HG02763 (cell line): ENCODE data around the gene JUND.

Source experiments
- ATAC-seq: cut with Tn5 transposase; IDR thresholded peaks from one replicate; pipeline ENCODE4 v1.9.1; 2021; ENCODE audit warnings: mild to moderate bottlenecking, moderate library complexity; ENCODE audit not compliant: unreplicated experiment

JUND gene

DNA sequence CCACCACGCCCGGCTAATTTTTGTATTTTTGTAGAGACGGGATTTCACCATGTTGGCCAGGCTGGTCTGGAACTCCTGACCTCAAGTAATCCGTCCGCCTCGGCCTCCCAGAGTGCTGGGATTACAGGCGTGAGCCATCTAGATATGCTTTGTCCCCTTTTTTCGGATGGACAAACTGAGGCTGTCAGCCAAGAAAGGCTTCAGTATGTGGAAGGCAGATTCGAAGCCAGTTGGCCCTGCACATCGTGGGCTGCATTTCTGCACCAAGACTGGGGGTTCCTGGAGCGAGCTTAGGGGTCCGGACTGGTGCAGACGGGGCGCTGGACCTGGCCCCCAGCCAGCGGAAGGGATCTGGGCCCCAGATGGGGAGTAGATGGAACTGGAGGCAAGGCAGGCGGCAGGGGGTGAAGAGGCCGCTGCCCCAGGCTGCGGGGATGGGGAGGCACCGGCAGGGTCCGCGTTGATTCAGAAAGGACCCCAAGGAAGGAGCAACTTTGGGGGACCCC lies 9.7 kb upstream of the JUND start:
- ATAC-seq: no peak

DNA sequence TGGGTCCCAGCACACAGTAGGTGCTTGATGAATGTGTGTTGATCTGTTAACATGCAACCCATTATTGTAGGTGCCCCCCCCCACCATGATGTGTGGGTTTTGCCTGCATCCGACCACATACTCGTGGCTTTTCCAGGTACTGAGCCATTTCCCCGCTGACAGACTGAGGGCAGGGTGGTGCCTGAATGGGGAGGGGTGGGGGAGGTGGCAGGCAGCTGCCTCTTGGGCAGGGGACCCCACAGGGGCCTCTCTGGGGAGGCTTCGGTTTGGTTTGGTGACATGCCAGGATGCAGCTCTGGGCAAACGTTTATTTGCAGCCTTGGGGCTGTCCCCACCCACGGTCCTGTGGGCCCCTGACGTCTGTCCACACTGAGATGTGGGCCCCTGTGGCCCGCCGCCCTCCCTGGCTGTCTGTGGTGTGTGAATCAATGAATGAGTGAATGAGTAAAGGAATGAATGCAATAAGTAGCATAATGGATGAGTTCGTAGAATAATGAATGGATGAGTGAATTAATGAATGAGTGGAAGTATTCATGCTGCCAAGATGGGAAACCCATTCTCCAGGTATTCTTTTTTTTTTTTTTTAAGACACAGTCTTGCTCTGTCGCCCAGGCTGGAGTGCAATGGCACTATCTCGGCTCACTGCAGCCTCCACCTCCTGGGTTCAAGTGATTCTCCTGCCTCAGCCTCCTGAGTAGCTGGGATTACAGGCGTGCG lies 9.0 kb upstream of the JUND start:
- no peak for ATAC-seq

DNA sequence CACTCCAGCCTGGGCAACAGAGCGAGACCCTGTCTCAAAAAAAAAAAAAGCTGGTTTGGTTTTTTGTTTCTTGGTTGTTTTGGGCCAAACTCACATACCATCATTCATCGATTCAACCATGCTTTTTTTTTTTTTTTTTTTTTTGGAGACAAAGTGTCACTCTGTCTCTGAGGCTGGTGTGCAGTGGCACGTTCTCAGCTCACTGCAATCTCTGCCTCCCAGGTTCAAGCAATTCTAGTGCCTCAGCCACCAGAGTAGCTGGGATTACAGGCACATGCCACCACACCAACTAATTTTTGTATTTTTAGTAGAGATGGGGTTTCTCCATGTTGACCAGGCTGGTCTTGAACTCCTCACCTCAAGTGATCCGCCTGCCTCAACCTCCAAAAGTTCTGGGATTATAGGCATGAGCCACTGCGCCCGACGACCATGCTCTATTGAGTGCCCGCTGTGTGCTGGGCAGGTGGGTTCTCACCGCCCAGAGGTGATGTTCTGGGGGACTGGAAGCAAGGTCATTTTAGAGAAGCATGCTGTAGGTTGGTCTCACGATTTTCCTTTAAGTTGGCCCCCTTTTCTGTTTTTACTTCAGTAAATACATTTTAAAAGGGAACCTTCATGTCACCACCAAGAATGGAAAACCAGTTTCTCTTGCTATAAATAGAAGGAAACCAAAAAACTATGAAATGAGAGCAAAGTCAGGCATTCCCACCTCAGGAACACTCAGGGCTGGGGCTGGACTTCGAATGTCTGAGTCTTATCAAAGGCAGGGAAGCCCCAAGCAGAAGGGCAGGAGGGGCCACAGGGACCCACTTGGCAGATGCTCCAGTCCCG lies 8.3 kb upstream of the JUND start:
- no peak for ATAC-seq

DNA sequence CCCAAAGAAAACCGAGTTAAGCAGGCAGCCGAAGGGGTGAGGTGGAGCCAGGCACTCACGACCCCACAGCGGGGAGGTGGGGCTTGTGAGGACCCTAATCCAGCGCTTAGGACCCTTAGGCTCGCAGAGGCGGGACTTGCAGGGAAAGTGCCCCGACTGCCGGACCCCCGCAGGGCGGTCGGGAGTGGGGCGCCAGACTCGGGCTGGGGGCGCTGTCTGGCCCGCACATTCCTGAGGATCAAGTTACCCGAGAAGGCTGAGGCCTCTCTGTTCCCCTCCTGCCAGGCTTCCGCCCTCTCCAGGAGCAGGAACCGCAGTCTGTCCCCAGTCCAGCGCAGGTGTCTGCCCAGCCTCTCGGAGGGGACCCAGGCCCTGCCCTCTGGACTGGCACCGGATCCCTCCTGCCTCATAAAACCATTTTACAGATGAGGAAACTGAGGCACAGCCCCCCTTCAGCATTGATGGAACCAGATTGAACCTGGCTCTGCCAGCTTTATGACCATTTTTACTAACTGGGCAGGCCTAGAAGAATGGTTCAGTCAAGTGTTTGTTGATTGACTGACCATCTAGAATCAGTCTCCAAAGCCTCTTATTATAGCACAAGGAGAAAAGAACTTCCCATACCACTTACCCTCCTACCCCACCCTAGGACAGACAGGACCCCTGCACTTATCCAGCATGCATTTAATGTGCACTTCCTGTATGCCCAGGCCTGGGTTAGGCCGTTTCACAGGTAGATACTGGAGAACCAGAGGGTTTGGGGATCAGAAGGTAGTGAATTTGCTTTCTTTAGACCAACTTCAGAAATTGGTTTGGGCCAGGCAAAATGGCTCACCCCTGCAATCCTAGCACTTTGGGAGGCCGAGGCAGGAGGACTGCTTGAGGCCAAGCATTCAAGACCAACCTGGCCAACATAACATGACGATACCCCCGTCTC lies 6.7 kb upstream of the JUND start:
- ATAC-seq: no peak

DNA sequence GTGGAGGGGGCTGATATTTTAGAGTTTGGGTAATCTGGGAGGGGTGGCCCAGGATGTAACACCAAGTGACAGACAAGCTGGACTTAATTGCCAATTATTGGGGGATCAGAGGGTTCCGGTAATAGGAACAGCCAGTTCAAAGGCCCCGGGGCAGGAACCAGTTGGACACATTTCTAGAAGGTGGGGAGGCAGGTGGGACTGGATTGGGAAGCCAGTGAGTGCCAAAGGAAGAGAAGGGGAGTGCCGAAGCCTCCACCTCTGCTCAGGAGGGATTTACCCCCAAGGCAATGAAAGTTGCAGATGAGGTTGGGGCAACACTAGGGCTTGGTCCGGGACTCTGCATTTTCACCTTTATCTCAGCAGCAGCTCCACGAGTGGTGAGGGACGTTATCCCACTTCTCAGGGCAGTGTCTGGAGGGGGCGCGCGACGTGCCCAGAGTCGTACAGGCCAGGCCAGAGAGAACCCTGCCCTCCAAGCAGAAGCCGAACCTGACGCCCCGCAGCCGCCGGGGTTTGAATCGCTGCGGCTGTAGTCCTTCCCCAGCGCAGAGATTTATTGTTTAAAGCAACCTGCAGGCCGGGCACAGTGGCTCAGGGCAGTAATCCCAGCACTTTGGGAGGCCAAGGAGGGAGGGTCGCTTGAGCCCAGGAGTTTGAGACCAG lies 5.7 kb upstream of the JUND start:
- ATAC-seq: no peak

DNA sequence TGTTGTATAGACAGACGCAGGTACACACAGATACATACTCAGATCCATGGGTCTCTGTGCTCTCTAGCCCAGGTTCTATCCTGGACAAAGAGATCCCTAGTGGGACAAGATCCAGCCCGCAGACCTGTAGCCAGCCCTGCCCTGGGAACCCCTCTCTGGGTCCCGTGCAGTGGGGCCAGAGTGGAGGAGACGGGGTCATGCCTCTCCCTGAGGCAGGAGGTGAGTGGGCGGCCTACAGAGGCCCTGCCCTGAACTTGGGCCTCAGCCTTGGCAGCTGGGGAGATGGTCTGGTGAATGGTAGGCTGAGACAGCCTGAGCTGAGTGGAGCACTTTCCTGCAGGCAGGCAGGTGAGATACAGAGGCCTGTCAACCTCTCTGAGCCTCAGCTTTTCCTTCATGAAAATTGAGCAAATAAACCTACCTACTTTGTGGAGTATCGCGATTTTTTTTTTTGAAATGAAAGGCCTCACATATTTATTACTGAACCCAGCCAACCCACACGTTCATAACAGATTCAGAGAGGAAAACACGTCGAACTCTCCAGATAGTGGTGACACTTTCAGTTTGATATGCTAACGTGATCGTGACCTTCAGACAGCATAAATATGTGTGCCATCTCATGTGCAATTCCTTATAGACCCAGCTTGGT lies 3.4 kb upstream of the JUND start:
- ATAC-seq: no peak

DNA sequence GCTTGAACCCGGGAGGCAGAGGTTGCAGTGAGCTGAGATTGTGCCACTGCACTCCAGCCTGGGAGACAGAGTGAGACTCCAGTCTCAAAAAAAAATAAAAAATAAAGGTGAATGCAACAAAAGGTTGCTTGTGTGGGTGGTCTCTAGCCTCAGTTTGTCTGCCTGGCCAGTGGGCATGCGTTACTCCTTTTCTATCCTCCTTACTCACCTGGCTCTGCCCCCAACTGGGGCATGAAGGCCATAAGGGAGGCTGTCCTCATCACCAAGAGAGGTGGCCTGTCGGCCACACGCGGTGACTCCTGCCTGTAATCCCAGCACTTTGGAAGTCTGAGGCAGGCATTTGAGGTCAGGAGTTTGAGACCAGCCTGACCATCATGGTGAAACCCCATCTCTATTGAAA lies 1.9 kb upstream of the JUND start:
- ATAC-seq: no peak

DNA sequence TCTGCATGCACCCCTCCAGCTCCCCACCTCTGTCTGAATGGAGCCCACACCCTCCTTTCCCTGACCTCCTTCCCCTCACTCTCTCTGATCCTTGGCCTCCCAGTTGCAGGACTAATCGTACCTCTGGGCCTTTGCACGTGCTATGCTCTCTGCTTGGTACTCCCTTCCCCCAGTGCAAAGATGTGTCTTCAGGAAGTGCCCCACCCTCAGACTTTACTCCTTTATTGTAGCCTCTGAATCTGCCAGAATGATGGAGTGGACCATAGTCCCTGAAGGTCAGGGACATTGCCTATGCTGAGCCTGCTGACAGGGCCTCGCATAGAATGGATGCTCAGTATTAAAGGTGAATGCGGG lies 1.3 kb upstream of the JUND start:
- no peak for ATAC-seq

DNA sequence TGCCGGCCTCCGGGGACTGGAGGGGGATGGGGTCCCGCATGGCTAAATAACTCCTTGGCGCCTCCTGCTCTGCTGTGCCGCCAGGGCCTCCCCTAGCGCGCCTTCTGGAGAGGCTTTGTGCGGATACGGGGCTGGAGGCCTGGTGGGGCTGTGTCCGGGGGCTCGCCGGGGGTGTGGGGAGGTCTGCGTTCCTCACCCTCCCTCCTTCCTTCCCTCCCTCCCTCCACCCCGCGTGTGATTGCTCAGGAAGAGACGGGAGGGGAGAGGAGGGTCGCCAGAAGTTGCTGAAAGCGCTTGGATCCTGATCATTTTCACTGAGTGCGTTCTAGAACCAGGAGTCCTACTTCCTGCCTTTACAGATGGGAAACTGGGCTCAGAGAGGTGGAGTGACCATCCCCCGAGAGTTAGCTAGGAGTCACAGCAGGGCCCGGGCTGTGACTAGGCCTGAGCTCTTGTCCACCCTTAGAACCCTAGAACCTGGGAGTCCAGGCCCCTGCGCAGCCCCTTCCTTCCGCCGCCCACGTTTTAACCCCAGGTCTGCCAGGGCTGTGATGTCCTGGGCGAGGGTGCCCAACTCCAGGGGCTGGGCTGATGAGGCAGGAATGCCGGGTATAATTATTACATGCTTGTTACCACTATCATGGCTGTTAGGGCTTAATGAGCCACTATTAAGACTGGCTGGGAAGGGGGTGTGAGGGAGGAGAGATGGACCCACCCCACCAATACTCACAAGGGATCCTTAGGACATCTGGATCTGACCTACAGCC lies 782 bp upstream of the JUND start:
- ATAC-seq: no peak

DNA sequence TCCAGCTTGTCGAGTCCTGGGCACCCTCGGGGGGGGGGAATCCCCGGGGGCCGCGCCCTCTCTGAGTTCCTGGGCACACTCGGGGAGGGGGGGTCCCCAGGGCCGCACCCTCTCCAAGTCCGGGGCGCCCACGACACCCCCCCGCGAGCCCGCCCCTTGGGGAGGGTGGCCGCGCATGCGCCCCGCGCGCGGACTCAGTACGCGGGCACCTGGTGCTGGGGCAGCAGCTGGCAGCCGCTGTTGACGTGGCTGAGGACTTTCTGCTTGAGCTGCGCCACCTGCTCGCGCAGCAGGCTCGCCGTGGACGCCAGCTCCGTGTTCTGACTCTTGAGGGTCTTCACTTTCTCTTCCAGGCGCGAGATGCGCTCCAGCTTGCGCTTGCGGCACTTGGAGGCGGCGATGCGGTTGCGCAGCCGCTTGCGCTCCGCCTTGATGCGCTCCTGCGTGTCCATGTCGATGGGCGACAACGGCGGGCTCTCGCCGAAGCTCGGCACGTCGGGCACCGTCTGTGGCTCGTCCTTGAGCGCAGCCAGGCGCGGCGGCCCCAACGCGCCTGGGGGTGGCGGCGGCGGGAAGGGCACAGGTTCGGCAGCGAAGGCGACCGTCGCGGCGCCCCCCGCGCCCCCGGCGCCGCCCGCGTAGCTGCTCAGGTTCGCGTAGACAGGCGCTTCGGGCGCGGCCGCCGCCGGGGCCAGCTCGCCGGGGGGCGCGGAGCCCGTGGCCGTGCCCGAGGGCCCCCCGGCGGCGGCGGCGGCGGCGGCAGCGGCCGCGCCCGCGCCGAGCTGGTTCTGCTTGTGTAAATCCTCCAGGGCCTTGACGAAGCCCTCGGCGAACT lies 958 bp downstream of the JUND start:
- no peak for ATAC-seq

DNA sequence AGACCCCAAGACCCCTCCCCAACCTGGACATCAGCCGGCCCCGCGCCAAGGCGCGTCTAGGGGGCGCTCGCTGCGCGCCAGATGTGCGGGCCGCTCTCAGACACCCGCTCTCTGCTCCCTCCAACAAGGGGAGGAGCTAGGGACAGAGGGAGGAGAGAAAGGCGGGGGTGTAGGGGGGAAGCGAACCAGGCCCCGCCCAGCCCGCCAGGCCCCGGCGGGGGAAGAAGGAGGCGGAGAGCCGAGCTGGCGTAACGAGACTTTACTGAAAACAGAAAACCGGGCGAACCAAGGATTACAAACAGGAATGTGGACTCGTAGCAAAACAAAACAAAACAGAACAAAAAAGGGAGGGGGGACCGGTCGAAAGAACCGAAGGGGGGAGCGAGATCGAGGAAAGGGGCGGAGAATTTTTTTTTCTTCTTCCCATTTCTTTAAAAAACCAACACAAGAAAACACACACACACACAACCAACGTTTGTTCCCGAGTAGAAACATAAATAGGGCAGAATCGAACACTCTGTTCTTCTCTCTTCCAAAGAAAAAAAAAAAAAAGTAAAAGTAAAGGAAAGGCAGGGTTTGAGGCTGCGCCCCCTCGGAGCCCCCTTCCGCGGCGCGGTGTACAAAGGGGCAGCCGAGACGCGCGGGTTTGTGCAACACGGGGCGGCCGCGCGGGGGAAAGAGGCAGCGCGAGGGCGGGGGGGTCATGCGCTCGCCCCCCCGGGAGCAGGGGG lies 1.7 kb downstream of the JUND start:
- ATAC-seq: peak; percentile 17

DNA sequence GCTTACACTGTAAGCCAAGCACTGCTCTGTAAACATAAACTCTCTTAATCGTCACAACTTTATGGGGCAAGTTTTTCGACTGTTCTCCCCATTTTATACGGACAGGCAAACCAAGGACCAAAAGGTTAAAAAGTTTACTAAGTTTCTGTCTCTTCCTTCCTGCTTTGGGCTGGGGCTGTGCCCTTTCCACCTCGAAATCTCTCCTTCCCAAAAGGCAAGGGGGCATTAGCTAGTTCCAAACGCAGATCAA lies 2.2 kb downstream of the JUND start:
- ATAC-seq: no peak

DNA sequence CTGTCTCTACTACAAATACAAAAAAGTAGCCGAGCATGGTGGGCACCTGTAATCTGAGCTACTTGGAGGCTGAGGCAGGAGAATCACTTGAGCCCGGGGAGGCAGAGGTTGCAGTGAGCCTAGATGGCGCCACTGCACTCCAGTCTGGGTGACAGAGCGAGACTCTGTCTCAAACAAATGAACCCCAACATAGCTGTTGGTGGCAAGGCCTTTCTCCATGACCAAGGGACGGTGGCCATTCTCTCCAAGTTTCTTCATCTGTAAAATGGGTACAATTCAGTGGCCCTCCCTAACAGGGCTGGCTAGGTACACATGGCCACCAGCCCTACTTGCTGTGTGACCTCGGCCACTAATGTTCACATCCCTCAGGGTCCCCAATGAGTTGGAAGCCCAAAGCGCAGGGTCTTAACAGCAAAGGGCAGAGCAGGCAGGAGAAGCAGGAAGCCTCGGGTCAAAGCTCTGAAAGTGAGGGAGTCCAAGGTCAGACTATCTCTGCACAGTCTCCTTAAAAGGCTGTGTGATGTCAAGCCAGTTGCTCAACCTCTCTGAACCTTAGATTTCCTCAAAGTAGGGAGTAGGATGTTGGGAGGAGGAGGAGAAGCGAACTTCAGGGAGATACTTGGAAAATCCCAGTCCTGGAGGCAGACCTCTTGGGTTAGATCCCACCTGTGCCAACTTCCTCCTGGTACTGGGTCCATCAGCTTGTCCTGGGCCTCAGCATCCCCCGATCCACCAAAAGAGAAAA lies 2.7 kb downstream of the JUND start:
- ATAC-seq: no peak

DNA sequence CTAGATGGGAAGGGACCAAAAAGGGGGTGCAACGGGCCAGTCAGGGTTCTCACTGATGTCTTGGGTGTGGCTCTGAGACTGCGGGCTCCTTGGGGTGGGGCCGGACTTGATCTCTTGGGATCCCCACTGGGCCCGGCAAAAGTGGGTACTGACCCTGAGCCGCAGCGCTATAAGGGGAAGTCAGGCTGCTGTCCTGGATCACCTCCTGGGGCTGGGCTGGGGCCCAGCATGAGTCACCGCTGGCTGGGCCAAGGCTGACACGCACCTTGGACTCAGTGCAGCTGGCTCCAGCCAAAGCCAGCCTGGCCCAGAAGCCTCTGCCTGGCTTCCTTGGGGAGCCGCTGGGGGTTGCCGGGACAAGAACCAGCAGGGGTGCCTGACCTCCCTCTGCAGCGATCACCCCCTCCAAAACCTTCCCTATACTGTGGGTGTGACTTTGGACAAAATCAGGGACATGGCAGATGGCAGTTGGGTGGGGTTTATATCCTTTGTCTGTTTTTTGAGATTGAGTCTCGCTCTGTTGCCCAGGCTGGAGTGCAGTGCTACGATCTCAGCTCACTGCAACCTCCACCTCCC lies 6.6 kb downstream of the JUND start:
- no peak for ATAC-seq

DNA sequence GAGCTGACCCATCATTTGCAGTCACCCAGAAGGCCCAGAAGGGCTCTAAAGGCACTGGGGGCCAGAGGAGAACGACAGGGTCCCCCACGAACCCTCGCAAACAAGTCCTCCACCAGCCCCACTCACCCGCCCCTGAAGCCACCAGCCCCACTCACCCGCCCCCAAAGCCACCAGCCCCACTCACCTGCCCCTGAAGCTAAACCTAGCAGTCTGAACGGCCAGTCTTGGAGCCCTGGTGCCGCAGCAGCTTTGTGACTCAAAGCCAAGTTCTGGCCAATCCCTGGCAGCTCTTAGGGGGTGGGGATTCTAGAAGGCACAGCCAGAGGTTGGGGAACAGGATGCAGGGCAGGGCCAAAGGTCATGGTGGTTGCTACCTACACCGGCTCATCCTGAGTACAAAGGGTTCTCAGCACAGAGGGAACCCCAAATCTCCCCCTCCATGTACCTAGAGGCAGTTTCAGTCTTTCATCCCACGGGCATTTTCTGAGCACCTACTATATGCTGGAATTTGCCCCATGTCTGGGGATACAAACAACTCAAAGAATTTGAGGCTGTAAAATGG lies 7.1 kb downstream of the JUND start, which contains the start of gene IQCN:
IQCN (minus strand) TSS at position 234 of the 562 bp plus-strand sequence. CDS start 4,974 bp downstream, outside the sequence.
- no peak for ATAC-seq

DNA sequence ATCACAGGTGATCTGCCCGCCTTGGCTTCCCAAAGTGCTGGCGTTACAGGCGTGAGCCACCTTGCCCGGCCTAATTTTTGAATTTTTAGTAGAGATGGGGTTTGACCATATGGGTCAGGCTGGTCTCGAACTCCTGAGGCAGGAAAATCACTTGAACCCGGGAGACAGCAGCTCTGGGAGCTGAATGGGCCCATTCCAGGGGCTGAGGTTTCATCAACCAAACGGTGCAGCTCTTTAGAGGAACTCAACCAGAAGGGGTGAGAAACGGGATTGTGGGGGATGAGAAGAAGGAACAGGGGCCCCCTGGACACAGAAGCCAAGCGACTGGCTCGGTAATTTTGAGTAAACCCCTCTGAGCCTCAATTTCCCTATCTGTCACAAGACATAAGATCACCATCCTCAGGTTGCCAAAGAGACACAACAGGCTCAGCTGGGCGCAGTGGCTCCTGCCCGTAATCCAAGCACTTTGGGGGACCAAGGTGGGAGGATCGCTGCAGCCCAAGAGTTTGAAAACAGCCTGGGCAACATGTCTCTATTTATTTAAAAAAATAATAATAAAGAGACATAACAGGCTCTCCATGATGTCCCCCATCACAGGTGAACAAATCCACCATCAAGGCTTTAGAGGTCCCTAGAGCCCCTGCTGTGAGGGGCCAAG lies 7.7 kb downstream of the JUND start:
- no peak for ATAC-seq
